Measurements from ENCODE around the gene JARID2.

JARID2 gene

DNA sequence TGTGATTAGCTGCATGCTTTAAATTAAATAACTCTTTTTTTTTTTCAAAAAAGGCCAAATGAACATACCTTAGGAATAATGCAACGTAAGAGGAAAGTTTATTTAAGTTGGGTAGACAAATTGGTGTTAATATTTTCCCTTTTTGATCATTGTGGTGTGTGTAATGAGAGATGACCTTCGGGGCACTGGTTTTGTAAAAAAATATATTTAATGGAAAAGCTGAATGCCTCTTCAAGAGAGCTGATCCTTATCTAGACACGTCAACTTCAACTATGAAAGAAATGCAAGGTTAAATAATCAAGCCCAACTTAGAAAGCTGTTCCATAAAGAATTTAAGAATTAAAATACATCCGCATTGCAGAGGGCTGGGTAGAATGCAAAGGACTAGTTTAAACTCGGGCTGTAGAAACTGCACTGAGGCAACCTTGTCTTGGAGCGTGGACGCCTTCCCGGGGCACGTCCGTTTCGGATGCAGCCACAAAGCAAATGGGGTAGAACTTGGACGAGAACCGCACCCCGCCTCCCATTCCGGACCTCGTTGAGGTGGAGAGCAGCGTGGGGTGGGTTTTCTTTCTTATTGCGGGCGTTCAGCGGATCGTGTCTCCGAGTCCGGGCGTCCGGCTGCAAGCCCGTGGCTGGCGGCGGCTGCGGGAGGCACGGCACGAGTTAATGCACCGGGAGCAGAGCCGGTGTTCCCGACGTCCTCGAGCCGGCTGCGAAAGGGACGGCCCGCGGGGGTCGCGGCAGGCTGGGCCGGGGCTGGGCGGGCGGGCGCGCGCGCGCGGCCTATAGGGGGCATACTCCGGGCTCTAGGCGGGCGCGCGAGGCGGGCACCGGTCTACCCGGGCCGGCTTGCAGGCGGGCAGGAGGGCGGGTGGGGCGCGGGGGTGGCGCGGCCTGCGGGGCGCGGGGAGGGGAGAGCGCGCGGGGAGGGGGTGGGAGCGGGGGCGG is 1.9 kb downstream of the JARID2 start:
- peak; percentile 85 for DNase-seq (ENCODE audit: low spot score)

DNA sequence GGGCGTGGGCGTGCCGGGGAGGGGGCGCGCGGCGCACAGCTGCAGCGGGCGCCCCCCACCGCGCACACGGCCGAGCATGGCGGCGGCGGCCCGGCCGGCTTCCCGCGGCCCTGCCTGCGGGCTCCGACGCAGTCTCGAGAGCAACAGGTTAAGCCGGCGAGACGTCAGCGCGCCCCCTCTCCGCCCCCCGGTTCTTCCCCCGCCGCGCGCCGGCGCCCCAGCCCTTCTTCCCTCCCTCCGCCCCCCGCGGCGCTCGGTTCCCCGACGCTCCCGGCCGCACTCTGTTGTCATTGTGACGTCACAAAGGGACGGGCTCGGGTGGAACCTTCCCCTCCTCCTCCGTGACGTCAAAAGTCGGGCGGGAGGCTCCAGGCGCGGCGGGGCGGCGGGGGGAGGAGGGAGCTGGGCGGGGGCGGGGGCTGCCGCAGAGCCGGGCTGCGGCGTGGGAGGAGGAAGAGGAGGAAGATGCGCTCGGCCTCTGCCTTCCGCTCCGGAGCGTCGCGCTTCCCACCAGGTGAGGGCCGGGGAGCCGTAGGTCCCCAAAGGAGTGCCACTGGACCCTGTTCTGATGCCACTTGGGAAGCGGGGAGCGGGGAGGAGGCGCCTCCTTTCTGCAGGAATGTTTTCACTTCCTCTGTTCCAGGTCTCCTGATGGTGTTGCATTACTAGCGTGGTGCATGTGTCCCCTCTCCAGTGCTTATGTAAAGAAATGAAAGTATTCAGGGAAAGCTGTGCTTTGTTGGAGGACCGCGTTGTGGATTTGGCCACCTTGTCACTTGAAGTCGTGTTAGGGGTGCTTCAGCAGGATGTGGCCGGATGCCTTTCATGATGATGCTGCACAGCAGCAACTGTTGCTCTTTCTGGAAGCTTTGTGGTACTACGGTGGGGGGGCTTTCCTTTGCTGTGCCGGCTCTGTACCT is 2.8 kb downstream of the JARID2 start:
- peak; percentile 95 for DNase-seq (ENCODE audit: low spot score)

DNA sequence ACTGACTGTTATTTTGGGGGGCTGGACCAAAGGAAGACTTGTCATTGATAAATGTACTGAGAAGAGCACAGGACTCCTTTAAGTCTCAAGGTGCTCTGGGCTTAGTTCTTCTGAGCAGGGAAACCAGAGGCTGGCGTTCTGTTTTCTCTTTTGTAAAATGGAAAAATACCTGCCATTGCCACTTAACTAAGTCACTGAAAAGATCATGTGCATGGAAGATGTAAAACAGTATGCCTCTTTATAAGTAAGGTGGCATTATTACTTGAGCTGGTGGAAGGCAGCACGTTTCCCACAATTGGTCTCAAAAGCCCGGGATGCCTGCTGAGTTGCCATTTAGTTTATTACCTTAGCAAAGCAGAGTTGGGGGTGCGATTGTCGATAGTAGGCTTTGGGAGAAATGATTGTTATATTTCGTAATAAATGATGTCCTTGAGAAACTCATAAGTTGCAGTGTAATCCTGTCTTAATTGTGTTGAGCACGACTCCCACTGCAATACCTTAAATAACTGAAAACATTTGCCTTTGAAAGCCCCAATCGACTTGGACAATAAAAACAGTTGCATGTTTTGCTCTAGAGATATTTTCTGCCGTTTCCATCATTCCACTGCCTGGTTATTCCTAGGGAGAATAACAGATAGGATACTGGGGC is 3.6 kb downstream of the JARID2 start:
- no peak for DNase-seq (ENCODE audit: low spot score)

DNA sequence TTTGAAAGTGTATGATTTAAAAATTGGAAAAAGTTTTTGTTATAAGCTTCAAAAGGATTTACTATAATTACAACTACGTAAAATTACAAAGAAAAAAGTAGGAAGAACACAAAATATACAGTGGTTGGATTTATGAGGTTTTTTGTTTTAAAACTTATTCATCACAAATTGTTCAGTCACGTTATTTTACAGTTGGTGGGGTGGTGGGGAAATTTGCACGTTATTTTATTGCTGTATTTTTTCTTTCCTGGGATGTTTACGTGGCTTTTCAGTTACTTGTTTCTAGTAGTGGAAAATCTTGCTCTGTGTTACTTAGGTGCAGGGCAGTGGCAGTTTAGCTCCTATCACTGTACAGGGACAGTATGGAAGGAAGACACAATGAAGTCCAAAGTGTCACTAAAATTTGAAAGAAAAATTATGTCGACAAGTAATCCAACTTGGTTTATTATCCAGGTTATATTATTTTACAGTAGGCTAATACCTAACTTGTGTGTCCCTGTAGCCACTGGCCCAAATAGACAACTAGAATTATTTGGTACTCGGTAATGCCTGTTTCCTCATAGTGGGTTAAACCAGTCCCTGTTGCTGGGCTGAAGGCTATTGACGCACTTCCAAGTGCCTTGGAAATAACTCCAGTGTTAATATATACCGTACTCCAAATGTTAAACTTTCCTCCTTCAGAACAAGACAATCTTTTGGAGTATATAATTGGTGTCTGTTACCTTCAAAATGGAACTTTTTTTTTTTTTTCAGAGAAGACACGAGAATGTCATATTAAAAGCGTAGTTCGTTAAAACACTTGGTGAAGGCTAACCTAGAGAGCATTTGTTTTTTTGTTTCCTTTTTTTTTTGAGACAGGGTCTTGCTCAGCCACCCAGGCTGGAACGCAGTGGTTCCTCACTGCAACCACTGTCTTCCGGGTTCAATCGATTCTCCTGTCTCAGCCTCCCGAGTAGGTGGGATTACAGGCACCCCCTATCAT is 4.6 kb downstream of the JARID2 start:
- no peak for DNase-seq (ENCODE audit: low spot score)

DNA sequence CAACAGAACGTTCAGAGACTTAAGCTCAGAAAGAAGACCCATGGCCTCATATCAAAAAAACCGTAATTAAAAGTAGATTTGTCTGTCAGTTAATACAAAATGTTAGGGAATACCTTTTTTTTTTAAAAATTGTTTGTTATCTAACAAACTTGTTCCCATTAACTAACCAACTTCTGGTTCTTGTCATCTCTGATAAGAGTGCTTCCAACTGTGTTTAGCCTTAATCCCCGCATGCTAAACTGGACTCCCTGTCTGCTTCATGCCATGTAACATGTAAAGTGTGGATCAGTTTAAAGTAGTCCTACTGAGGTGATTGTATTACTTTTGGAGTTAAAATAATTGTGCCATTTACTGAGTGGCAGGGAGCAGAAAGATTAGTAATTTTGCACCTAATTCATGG is 6.3 kb downstream of the JARID2 start:
- DNase-seq (ENCODE audit: low spot score): no peak

DNA sequence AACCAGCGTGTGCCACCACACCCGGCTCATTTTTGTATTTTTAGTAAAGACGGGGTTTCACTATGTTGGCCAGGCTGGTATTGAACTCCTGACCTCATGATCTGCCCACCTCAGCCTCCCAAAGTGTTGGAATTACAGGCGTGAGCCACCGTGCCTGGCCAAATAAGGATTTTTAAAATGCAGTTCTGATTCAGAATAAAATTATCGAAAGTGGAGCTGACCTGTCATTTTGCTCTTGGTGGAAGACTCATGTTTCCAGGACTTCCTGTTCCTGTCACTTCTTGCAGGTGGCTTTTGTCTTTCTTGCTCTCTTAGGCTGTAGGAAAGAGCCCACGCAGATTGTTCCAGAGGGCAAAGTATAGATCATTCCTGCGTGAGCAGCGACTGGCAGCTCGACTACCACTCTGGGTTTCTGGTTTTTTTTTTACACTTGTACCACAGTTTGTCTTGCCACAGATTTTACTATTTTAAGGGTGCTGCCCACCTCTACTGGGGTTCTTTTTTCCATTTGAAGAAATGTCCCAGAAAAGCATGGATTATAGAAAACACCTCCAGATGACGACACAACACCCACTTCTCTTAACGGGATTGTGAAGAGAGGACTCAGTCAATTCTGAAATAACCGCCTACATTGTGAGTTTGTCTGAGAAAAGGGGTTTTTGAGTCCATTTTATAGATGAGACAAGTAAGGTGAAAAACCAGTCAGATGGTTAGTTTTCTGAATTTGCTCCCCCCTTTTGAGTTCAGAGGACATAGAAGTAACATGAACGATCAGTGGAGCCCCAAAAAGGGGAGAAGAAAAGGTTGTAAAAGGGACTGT is 7.5 kb downstream of the JARID2 start:
- DNase-seq (ENCODE audit: low spot score): no peak

DNA sequence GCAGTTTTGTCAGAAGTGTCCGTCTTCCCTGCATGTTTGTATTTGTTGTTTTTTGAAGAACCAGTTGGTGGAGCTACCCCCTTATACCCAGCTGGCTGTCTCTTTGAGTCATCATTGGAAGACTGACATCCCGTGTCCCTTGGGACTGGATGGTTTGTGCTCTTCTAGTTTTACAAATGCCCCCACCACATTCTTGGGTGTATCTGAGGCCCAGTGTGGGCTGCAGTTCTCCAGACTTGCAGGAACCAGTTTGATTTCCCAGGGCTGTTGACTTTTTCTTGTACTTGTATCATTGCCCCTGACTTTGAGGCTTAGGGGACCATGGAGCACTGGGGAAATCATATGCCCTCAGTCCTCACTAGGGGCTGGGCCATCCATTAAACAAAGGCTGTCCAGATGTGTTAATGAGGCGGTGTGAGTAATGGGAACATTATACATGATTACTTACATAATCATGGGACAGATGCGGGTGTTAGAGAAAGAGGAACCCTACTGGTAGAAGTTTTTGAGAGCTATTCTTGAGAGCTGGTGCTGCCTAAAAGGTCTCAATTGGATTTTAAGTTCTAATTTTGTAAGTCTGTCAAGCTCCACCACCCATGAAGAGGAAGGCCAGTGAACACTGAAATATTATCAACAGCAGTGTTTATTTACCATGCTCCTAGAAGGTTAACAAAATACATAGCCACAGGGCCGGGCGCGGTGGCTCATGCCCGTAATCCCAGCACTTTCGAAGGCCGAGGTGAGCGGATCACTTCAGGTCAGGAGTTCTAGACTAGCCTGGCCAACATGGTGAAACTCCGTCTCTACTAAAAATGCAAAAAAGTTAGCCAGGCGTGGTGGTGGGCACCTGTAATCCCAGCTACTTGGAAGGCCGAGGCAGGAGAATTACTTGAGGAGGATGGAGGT is 8.5 kb downstream of the JARID2 start:
- no peak for DNase-seq (ENCODE audit: low spot score)

DNA sequence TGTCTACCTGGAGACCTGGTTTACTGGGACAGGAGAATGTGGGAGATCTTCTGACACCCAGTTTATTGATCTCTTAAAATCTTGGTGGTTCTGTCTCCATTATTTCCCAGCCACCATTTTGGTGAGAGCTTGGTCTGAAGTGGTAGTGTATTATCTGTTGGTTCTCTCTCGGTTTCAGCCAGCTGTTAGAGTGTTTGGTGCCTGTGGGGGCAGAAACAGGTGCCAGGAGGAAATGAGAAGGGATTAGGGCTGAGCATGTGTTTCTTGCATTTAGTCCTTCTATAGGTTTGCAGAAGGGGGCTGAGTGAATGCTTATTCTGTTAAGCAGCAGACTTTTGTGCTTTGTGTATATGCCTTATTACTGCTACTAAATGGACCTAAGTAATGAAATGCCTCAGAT is 9.6 kb downstream of the JARID2 start:
- DNase-seq (ENCODE audit: low spot score): no peak

DNA sequence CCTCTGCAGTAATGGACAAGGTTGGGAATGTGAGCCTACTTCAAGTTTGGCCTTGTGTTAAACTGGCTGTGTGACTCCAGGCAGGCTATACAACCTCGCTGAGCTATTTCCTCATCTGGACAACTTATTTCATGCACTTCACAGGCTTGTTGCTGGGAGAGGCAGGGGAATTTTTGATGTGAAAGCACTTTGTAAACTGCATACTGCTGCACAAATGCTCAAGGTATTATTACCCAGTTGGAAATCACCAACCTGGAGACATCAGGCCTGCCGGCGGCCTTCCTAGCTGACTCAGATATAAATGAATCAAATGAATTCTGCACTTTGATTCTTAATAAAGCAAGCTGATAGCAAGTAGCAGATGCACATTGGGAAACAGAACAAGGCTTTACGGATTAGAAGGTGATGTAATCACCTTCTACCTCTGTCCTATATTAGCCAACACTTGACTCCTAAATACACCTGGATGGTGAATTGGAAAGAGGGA is 10.1 kb downstream of the JARID2 start:
- no peak for DNase-seq (ENCODE audit: low spot score)

DNA sequence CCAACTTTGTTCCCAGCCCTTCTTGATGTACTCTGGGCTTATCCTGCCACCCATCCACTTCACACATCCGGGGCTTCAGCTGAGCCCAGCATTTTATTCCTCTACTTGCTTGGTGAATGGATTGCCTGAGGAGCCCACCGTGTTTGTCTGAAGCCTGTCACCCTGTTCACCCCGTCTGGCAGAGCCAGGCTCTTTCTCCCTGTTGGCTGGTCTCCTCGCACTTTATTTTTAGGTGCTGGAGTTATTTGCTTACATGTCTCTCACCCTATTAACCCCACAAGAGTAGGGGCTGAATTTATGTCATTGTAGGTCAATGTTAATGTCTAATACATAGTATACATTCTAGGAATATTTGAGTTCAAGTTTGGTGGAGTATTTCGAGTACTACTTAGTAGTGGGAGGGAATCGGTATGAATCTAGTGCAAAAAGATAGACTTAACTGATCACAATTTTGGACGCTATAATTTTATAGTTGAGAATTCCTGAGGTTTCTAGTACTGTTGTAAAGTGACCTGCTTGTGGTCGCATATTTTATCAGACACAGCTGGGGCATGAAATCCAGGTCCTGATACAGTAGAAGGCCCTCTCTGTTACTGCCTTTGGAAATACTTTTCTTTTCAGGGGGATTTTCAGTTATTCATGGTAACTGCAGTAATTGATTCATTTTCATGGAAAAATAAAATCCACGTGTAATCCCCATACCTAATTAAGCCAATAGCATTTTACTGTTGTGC is 10.8 kb downstream of the JARID2 start:
- no peak for DNase-seq (ENCODE audit: low spot score)

DNA sequence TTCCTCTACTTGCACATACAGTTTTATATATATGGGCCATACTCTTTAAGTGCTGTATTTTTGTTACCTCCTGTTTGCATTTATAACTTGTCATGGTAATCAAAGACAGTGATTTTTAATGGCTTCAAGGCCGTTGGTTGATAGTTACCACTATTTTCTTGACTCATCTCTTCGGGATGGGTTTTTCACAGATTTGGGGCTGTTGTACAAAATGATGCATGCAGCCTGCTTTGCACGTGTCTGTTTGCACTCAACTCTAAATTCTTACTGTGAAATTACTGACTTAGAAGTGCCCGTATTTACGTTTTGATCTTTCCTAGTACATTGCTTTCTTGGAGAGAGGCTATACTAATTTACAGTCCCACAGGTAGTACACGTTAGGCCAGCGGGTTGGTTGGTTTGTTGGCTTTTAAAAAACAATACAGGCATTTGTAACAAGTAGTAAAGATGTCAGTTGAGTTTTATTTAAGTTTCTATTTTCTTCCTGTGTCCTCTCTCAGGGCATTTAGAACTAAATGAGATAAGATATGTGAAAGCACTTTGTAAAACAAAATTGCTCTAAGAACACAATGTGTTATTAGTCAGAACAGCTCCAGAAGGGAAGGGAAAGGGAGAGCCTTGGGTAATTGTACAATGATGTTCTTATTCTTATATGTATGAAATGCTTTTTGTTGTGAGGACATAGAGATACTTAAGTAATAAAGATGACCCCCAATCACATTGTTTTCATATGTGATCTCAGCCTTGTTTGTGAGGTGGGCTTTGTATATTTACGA is 11.7 kb downstream of the JARID2 start:
- no peak for DNase-seq (ENCODE audit: low spot score)

DNA sequence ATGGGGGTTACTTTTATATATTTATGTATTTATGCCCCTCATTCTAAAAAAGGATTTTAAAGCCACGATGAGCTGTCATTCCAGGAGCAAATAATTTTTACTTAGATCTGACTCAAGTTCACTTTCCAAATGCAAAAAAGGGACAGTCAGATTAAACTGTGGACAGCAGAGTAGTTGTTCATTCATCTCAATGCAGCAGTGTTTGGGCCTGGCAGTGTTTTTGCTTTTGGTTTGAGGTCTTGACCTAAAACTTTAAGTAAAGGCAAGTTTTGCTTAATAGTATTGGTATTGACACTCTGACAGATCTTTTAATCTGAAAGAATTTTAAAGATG is 13.9 kb downstream of the JARID2 start:
- no peak for DNase-seq (ENCODE audit: low spot score)

DNA sequence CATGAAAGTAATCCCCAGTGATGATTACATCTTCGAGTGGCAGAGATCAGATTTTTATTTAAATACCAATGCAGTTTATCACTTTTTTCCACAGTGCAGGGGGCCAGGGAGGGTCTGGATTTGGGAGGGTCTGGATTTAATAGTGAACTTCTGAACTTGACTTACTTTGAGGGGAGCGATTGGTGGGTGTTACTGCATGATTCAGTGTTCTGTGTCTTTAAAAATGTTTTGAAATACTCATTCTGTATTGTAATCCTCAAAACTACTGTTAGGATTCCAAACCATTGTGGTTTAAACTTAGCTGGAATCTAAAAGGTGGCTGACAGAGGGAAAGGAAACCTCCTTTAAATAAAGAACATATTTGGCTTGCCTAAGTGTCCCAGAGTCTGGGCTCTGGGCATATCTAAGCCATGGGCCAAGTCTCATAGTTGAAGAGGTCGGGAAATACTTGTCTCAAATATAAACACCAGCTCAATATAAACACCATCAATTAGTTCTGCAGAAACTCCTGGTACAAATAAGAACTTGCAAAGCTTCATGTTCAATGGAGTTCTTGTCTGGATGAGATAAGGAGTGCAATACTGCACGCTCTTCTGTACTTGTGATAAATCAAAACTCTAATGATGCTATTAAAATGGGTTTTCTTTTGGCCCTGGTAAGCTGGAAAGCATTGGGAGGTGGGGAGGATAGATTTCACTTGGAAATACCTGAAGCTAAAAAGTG is 14.4 kb downstream of the JARID2 start:
- DNase-seq (ENCODE audit: low spot score): no peak

DNA sequence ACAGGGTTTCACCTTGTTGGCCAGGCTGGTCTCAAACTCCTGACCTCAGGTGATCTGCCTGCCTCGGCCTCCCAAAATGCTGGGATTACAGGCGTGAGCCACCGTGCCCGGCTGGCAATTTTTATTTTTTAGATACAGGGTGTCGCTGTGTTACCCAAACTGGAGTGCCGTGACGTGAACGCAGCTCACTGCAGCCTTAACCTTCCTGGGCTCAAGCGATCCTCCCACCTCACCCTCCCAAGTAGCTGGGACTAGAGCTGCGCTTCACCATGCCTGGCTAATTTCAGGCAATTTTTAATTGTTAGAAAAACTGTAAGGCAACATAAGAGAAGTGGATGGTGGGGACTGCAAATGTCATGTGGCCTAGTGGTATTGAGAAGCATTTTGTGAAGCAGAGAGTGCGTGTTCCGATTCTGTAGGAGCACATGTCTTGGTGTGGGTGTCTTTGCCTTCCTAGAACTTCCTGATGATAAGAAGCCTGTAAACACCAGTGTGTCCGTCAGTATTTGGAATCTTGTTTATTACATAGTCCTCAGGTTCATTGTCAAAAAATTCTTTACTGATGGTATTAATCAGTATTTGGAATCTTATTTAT is 18.0 kb downstream of the JARID2 start:
- no peak for DNase-seq (ENCODE audit: low spot score)

DNA sequence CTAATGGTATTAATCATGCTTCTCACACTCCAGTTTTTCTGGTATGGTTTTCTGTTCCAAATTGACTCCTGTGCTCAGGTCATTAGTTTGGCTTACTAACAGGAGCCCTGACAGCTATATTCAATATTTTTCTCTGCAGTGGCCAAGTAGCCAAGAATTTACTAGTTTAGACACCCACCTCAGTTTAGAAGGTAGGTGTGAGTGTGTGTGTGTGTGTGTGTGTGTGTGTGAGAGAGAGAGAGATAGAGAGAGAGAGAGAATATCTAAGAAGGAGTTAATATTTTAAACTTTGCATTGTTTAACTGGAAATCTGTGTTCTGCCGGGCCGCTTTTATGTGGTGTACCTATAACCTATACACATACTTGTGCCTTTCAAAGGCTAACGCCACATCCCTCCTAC is 18.5 kb downstream of the JARID2 start:
- no peak for DNase-seq (ENCODE audit: low spot score)

DNA sequence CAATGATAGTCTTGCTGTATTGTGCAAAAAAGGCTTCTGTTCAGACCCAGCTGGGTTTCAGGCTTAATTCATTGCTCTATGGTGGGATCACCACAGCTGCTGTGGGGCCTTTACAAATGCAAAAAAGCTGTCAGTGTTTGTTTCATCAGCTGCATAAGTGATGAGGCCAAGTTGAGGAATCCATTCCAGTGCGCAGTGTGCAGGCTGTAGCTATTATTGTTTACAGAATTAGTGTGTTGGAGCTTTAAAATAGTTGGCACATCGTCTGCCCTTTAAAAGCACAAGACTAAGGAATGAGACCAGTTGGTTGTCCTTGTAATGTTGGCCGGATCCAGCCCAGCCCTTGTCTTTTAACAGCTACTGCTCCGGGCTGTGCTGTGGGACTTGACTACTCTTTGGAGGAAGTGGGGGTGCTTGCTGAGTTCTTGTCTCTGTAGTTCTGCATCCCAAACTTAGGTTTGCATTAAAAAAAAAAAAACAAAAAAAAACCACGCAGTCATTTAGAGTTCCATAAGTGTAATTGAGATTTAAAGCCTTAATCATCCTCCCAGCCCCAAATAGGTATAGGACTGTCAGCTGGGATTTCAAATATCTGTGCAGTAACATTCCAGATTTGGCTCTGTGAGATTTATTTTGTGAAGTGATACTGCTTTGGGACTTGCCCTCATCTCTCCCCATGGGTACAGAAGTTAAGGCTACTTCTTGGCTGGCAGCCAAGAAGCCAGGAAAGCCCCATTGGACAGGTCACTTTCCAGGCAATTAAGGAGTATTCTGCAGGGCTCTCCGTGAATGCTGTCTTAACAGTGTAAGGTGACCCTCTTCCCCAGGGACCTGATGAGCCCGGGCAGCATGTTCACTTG is 19.3 kb downstream of the JARID2 start:
- DNase-seq (ENCODE audit: low spot score): no peak

All from ecto neural progenitor cell (in vitro differentiated cells).